HepG2 (cell line): Measurements from ENCODE around the gene TRIO. TPM values are rescaled to one million over a fixed set of nuclear protein-coding genes. Genes with fewer than 3 reads are reported as not detected.

ENCODE experiments used
- ATAC-seq: fragments of 200-7000 bp; cut with Tn5 transposase; 3 replicates; pipeline ENCODE4 v1.9.1; 2020; ENCODE audit warnings: mild to moderate bottlenecking, moderate library complexity
- BruUV-seq: library from RNA; stranded (reverse); fragments of 400-500 nt; replicated peaks from 2 replicates; lab custom pipeline; 2021; lab: Mats Ljungman, UMichigan
- CTCF ChIA-PET: fragments of 300-600 bp; formaldehyde crosslinking; extraction: SDS; loops from one replicate; lab custom pipeline; 2021; ENCODE audit warnings: low total read pairs, inconsistent platforms, low intra/inter-chr PET ratio; lab: Yijun Ruan, JAX
- POLR2A ChIA-PET: fragments of 350-600 bp; sonication (Branson Sonifier 250); formaldehyde crosslinking; loops from one replicate; lab custom pipeline; 2020; ENCODE audit warnings: antibody characterized with exemption, inconsistent platforms; lab: Yijun Ruan, JAX
- DNase-seq: peaks from one replicate; pipeline ENCODE4 v3.0.0-alpha.2; 2015; ENCODE audit warnings: low spot score
- FAIRE-seq: peaks from 3 replicates; lab custom pipeline; 2011; peaks lifted over from hg19 to GRCh38; lab: Jason Lieb, UNC
- H2AFZ ChIP-seq: one replicate; pipeline ENCODE4 v1.6.1; 2011; ENCODE audit warnings: low read length, inconsistent platforms
- H3K27ac ChIP-seq: fragments of 300-600 bp; 3 replicates; pipeline ENCODE4 v1.8.0; 2011; ENCODE audit warnings: mixed run types, mild to moderate bottlenecking, mixed read lengths, low read length, inconsistent platforms; ENCODE audit not compliant: insufficient read depth; ENCODE audit errors: extremely low read length
- H3K27me3 ChIP-seq, 2 experiments: fragments of 200-600 bp in 1 of 2; 2 replicates in 1 of 2; 3 replicates in 1 of 2; pipeline versions ENCODE4 v1.6.0 to v1.8.0; 2011; ENCODE audit warnings: low read length in 2 of 2, mild to moderate bottlenecking in 2 of 2, moderate library complexity in 2 of 2, inconsistent platforms in 1 of 2; ENCODE audit not compliant: insufficient read depth in 2 of 2, control insufficient read depth in 1 of 2
- H3K36me3 ChIP-seq, 2 experiments: fragments of 200-600 bp in 1 of 2; replicated peaks in 1 of 2; 2 replicates in 1 of 2; 3 replicates in 1 of 2; pipeline versions ENCODE4 v1.5.1 to v1.8.0; 2011; ENCODE audit warnings: low read length in 2 of 2, inconsistent platforms in 1 of 2; ENCODE audit not compliant: insufficient read depth in 2 of 2, control insufficient read depth in 1 of 2
- H3K4me1 ChIP-seq: 2 replicates; pipeline ENCODE4 v1.5.1; 2012; ENCODE audit warnings: low read length, inconsistent platforms; ENCODE audit not compliant: insufficient read depth
- H3K4me2 ChIP-seq: 2 replicates; pipeline ENCODE4 v1.6.0; 2011; ENCODE audit warnings: low read depth, low read length, inconsistent platforms
- H3K4me3 ChIP-seq, 3 experiments: fragments of 200-600 bp in 1 of 3; sonication (generic), shearing (Covaris generic) in 1 of 3; replicated peaks in 1 of 3; 2 replicates each; pipeline ENCODE4 v1.5.1; 2011 to 2016; ENCODE audit warnings: low read length in 3 of 3, inconsistent platforms in 2 of 3, low read depth in 2 of 3, mild to moderate bottlenecking in 2 of 3, control low read depth in 1 of 3, mixed read lengths in 1 of 3; ENCODE audit not compliant: insufficient read depth in 1 of 3
- H3K79me2 ChIP-seq: one replicate; pipeline ENCODE4 v1.6.1; 2011; ENCODE audit warnings: low read length, inconsistent platforms; ENCODE audit not compliant: insufficient read depth
- H3K9ac ChIP-seq: 2 replicates; pipeline ENCODE4 v1.6.0; 2011; ENCODE audit warnings: mild to moderate bottlenecking, low read depth, low read length, inconsistent platforms; ENCODE audit not compliant: insufficient read depth
- H3K9me3 ChIP-seq: 2 replicates; pipeline ENCODE4 v1.5.1; 2012; ENCODE audit warnings: mild to moderate bottlenecking, low read length
- H4K20me1 ChIP-seq: 2 replicates; pipeline ENCODE4 v1.6.0; 2011; ENCODE audit warnings: inconsistent platforms, mild to moderate bottlenecking, low read length, moderate library complexity; ENCODE audit not compliant: insufficient read depth
- ATF7 ChIP-seq, 2 experiments: fragments of 450-650 bp in 1 of 2; sonication (generic) in 1 of 2; formaldehyde crosslinking in 1 of 2; IDR thresholded peaks; 2 replicates each; pipeline versions ENCODE4 v1.4.0 to v1.6.1; 2016 to 2020; ENCODE audit warnings: antibody characterized with exemption in 1 of 2, mild to moderate bottlenecking in 1 of 2, missing genetic modification reagents in 1 of 2
- KLF11 ChIP-seq: IDR thresholded peaks from 2 replicates; pipeline ENCODE4 v1.6.1; 2016; ENCODE audit warnings: missing compliant biosample characterization
- REXO4 ChIP-seq: sonication (generic); formaldehyde crosslinking; IDR thresholded peaks from 2 replicates; pipeline ENCODE4 v1.8.0; 2022; ENCODE audit warnings: missing genetic modification reagents, mild to moderate bottlenecking, borderline replicate concordance
- ZNF264 ChIP-seq: sonication (generic); formaldehyde crosslinking; IDR thresholded peaks from 2 replicates; pipeline ENCODE4 v1.4.0; 2020; ENCODE audit warnings: missing genetic modification reagents
- ZNF367 ChIP-seq: sonication (generic); formaldehyde crosslinking; IDR thresholded peaks from 2 replicates; pipeline ENCODE4 v1.4.0; 2020; ENCODE audit warnings: missing genetic modification reagents, borderline replicate concordance
- WGBS: methylation state at CpG from one replicate; pipeline ENCODE4 v1.1.6; 2017; ENCODE audit warnings: low lambda C conversion rate; 5-methylcytosine and 5-hydroxymethylcytosine counted together
- in situ Hi-C: cut with HindIII; loops from 2 replicates; pipeline ENCODE4 v1.10.0; 2017; ENCODE audit warnings: low pct_unique_long_range_greater_than_20kb; ENCODE audit not compliant: extremely low pct_ligation_motif_present
- intact Hi-C: fragments of 100-400 bp; cut with micrococcal nuclease; formaldehyde crosslinking; loops from one replicate; pipeline ENCODE4 v1.10.0; 2022; ENCODE audit not compliant: unreplicated experiment
- polyA plus RNA-seq, 8 experiments: library from polyadenylated mRNA; depleted of rRNA in 3 of 8; stranded (reverse) in 7 of 8; unstranded in 1 of 8; fragments of >200 nt; fragmentation: Illumina TruSeq in 4 of 8; extraction: Trizol in 4 of 8; gene quantifications; 2 replicates each; pipeline versions ENCODE4 v1.2.1 to v1.2.3, GENCODE V29; 2011 to 2016; ENCODE audit warnings: low read depth in 4 of 8, missing spikeins in 1 of 8, mixed read lengths in 1 of 8; ENCODE audit not compliant: insufficient read depth in 1 of 8
- total RNA-seq, 5 experiments: library from RNA; depleted of rRNA; stranded (reverse); fragments of >200 nt; fragmentation: Illumina TruSeq; extraction: Trizol; gene quantifications; 2 replicates each; pipeline ENCODE4 v1.2.3, GENCODE V29; 2016; ENCODE audit warnings: low read depth in 1 of 5
- TF ChIP-seq, protein P1 (sequence below): sonication (generic); formaldehyde crosslinking; IDR thresholded peaks from 2 replicates; pipeline ENCODE4 v1.9.0; 2021; ENCODE audit warnings: missing genetic modification reagents, borderline replicate concordance

Gene TRIO
- total and polyA plus RNA-seq, 2 of the 13 experiments (the other 11 are each of a cell fraction or from before 2014, with no cell fraction given) = 45.2 to 45.9 TPM

DNA sequence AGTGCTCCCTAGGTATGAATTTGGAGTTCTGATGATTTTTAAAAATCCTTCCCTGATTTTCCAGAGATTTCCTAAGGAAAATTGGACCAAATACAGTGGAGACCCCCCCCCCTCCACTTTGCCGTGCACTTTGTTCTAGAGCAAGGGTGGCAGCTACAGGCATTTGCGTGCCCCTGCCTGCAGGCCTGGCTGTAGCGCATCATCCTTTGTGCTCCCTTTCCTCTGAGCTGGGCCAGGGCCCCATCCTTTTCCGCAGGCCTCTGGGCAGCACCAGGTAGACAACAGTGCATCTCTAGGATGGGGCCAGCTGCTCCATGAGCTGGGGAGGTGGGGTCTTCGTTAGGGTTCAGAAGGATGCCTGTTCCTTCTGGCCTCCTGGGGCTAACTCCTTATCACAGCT, 39.6 kb downstream of the TRIO start (continued):
- TF ChIP-seq, protein P1, sequence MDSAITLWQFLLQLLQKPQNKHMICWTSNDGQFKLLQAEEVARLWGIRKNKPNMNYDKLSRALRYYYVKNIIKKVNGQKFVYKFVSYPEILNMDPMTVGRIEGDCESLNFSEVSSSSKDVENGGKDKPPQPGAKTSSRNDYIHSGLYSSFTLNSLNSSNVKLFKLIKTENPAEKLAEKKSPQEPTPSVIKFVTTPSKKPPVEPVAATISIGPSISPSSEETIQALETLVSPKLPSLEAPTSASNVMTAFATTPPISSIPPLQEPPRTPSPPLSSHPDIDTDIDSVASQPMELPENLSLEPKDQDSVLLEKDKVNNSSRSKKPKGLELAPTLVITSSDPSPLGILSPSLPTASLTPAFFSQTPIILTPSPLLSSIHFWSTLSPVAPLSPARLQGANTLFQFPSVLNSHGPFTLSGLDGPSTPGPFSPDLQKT = no peak
- TF ChIP-seq REXO4 (CRISPR knock-in tag) = no peak
- TF ChIP-seq ATF7 (IDR thresholded peaks at IDR 0.05) = no peak
- no peak for TF ChIP-seq ATF7 (CRISPR knock-in tag; IDR thresholded peaks at IDR 0.05)
- no peak for TF ChIP-seq KLF11

DNA sequence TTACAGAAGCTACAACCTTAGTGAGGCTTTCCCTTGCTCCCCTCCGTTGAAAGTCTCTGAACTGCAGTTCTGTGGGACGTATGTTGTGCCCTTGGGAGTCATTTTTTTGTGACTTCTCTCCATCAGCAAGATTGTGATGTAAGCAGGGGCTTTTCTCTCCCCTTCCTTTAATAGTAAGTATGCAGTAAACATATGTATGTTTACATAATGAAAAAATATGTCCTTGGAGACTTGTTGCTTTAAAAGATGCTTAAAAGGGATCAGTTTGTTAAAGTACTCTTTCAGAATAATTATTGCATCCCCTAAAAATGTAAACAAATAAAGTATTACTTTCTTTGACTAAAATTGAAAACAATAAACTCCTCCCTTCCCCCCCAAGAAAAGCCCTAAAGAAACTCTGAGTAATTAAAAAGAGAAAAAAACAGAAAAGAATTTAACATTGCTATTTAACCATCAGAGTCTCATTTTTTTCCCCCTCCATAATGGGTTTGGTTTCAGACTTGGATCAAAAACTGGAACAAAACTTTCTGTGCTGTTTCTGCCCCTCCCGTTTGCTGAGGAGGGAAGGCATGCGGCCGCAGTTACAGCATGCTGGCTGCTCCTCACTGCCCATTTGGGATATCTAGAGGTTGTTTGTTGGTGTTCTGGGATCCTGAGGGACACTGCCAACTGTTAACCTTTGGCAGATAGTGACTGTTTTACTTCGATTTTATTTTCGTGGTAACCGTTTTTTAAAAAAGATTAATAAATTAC, 40.2 kb downstream of the TRIO start:
- Histone ChIP-seq H3K9ac (no peak overlapping the region), H3K9me3 (no peaks in the 10 kb centered on the region), H4K20me1 (peaks cover 30% of the 10 kb centered on the region), H3K4me2 (no peak overlapping the region), H3K79me2 (peaks cover 98% of the 10 kb centered on the region), H3K27me3 (no peaks in the 10 kb centered on the region), H3K4me1 (peaks cover 68% of the 10 kb centered on the region), H3K36me3 (no peaks in the 10 kb centered on the region), H2AFZ (no peak overlapping the region), H3K27ac (no peak overlapping the region), H3K4me3 (no peak overlapping the region)
- TF ChIP-seq ZNF367 (CRISPR knock-in tag) = no peak
- TF ChIP-seq ZNF264 (CRISPR knock-in tag) = 0 out of 2 replicates have a peak, but pooled peaks have one; percentile 3
- ATAC-seq = no peak; the same call in 2 of the 3 replicates
- WGBS = 80% methylated on average over 8 of the region's 8 CpGs
- intact Hi-C loops (loop anchor here (5.0 kb wide), 1 partner anchor 36 kb away; no protein-coding TSS in a partner anchor), in situ Hi-C loops (no loop called here)
- no peak for DNase-seq
- no TSS peak for BruUV-seq
- CTCF ChIA-PET = no interaction called here
- no peak for FAIRE-seq
- POLR2A ChIA-PET = no interaction called here
